Smooth muscle cell (in vitro differentiated cells): ENCODE data around the gene RINL. TPM values are rescaled to one million over a fixed set of nuclear protein-coding genes. Genes with fewer than 3 reads are reported as not detected.

Experiments used
- DNase-seq: peaks from one replicate; lab custom pipeline; 2025; ENCODE audit not compliant: unreplicated experiment; lab: John Stamatoyannopoulos, UW
- H2AFZ ChIP-seq: fragments of 200-600 bp; sonication (generic); 2 replicates; pipeline ENCODE4 v1.6.0; 2016; ENCODE audit warnings: antibody characterized with exemption, low read depth, mild to moderate bottlenecking
- H3F3A ChIP-seq: fragments of 200-600 bp; sonication (generic); 2 replicates; pipeline ENCODE4 v1.6.0; 2017; ENCODE audit warnings: antibody characterized with exemption, low read depth
- H3K27ac ChIP-seq: fragments of 200-600 bp; sonication (generic); 2 replicates; pipeline ENCODE4 v1.5.1; 2016; ENCODE audit warnings: low read depth, mild to moderate bottlenecking
- H3K27me3 ChIP-seq: fragments of 200-600 bp; sonication (generic); 2 replicates; pipeline ENCODE4 v1.6.1; 2016; ENCODE audit warnings: low read depth, mild to moderate bottlenecking
- H3K36me3 ChIP-seq: fragments of 200-600 bp; sonication (generic); 2 replicates; pipeline ENCODE4 v1.5.1; 2016; ENCODE audit warnings: low read depth
- H3K4me1 ChIP-seq: fragments of 200-600 bp; sonication (generic); 2 replicates; pipeline ENCODE4 v1.5.1; 2016; ENCODE audit warnings: low read depth
- H3K4me2 ChIP-seq: fragments of 200-600 bp; sonication (generic); 2 replicates; pipeline ENCODE4 v1.6.0; 2016; ENCODE audit warnings: mild to moderate bottlenecking
- H3K4me3 ChIP-seq: fragments of 200-600 bp; sonication (generic); 2 replicates; pipeline ENCODE4 v1.5.1; 2016; ENCODE audit warnings: mild to moderate bottlenecking
- H3K79me2 ChIP-seq: fragments of 200-600 bp; sonication (generic); 2 replicates; pipeline ENCODE4 v1.6.0; 2016; ENCODE audit warnings: low read depth, mild to moderate bottlenecking
- H3K9ac ChIP-seq: fragments of 200-600 bp; sonication (generic); 2 replicates; pipeline ENCODE4 v1.6.0; 2016; ENCODE audit warnings: low read depth
- H3K9me3 ChIP-seq: fragments of 200-600 bp; sonication (generic); replicated peaks from 2 replicates; pipeline ENCODE4 v1.5.1; 2016; ENCODE audit warnings: low read depth
- H4K20me1 ChIP-seq: fragments of 200-600 bp; sonication (generic); 2 replicates; pipeline ENCODE4 v1.6.0; 2016; ENCODE audit warnings: low read depth
- CTCF ChIP-seq: fragments of 200-600 bp; sonication (generic); IDR thresholded peaks from 2 replicates; pipeline ENCODE4 v1.5.1; 2017; ENCODE audit warnings: borderline replicate concordance, mild to moderate bottlenecking, antibody characterized with exemption; ENCODE audit not compliant: insufficient read depth, poor library complexity, severe bottlenecking
- WGBS: methylation state at CpG from one replicate; pipeline ENCODE4 v1.1.7; 2016; ENCODE audit warnings: low lambda C conversion rate; 5-methylcytosine and 5-hydroxymethylcytosine counted together
- polyA plus RNA-seq: library from polyadenylated mRNA; unstranded; fragments of >200 nt; fragmentation: Nextera tagmentation; extraction: Ambion mirVana; gene quantifications from 2 replicates; pipeline ENCODE4 v1.2.1, GENCODE V29; 2016
- total RNA-seq: library from RNA; depleted of rRNA; stranded (reverse); fragments of >200 nt; gene quantifications from 2 replicates; pipeline ENCODE4 v1.2.3, GENCODE V29; 2014

Gene RINL
- total and polyA plus RNA-seq, 2 experiments from 2014 or later, result 2.0 to 3.0 TPM

- Histone ChIP-seq H3K9ac (no peak overlapping the region), H3K4me2 (no peak overlapping the region), H3K36me3 (no peaks in the 10 kb centered on the region), H3K4me1 (no peaks in the 10 kb centered on the region), H3K9me3 (no peaks in the 10 kb centered on the region), H2AFZ (no peak overlapping the region), H3F3A (no peaks in the 10 kb centered on the region), H3K27me3 (no peaks in the 10 kb centered on the region), H3K79me2 (no peaks in the 10 kb centered on the region), H3K27ac (no peak overlapping the region), H3K4me3 (no peak overlapping the region), H4K20me1 (no peaks in the 10 kb centered on the region)
- WGBS, result 94% methylated on average over 44 of the region's 44 CpGs
- no peak for DNase-seq
- TF ChIP-seq CTCF, result no peak
These were observed 37.5 kb upstream of the RINL start for GRCh38 chr19:38915329-38916321.

DNA sequence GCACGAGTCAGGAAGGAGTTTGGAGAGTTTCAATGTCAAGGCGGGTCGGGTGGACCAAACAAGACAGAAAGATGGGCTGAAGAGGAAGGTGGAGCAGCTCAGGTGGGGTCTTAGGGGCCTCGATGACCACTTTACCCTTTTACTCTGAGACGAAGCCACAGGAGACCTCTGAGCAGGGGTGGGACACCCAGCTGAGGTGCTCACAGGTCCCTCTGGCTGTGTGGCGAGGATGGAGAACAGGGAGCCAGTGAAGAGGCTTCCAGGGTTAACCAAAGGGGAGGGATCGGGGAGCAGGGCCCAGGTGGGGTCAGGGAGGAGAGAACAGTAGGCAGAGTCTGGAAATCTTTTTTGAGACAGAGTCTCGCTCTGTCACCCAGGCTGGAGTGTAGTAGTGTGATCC lies 35.9 kb upstream of the RINL start:
- no peaks in the 10 kb centered on the region for H3K9me3 ChIP-seq
- no peak for DNase-seq
- H3K27ac ChIP-seq, result no peak overlapping the region
- 98% methylated on average over 8 of the region's 8 CpGs for WGBS
- H3F3A ChIP-seq, result no peaks in the 10 kb centered on the region
- no peaks in the 10 kb centered on the region for H3K27me3 ChIP-seq
- no peak overlapping the region for H3K4me2 ChIP-seq
- no peaks in the 10 kb centered on the region for H3K4me1 ChIP-seq
- H4K20me1 ChIP-seq, result no peaks in the 10 kb centered on the region
- no peak overlapping the region for H2AFZ ChIP-seq
- no peaks in the 10 kb centered on the region for H3K36me3 ChIP-seq
- no peak overlapping the region for H3K4me3 ChIP-seq
- no peak overlapping the region for H3K9ac ChIP-seq
- no peaks in the 10 kb centered on the region for H3K79me2 ChIP-seq
- no peak for TF ChIP-seq CTCF

- no peaks in the 10 kb centered on the region for H4K20me1 ChIP-seq
- 79% methylated on average over 12 of the region's 12 CpGs for WGBS
- no peaks in the 10 kb centered on the region for H3F3A ChIP-seq
- H3K27ac ChIP-seq, result no peak overlapping the region
- no peaks in the 10 kb centered on the region for H3K9me3 ChIP-seq
- H3K79me2 ChIP-seq, result no peaks in the 10 kb centered on the region
- no peak overlapping the region for H2AFZ ChIP-seq
- no peaks in the 10 kb centered on the region for H3K4me1 ChIP-seq
- no peaks in the 10 kb centered on the region for H3K27me3 ChIP-seq
- H3K4me3 ChIP-seq, result no peak overlapping the region
- no peak overlapping the region for H3K4me2 ChIP-seq
- no peak for TF ChIP-seq CTCF
- no peaks in the 10 kb centered on the region for H3K36me3 ChIP-seq
- no peak overlapping the region for H3K9ac ChIP-seq
- no peak for DNase-seq
These were observed 34.8 kb upstream of the RINL start for GRCh38 chr19:38912600-38913514.
